Cardiac muscle cell (in vitro differentiated cells and primary cell): ENCODE results near the gene RTL10. TPM values are rescaled to one million over a fixed set of nuclear protein-coding genes. Genes with fewer than 3 reads are reported as not detected.

Experiments
- DNase-seq, 2 donors: peaks; one replicate each; pipeline versions ENCODE4 v3.0.0 to v3.0.0-alpha.2; 2010 to 2017; ENCODE audit warnings: low read depth in 1 of 2, low spot score in 1 of 2
- H3K27ac ChIP-seq: fragments of 200-600 bp; sonication (generic); 2 replicates; pipeline ENCODE4 v1.5.1; 2016
- H3K27me3 ChIP-seq: fragments of 200-600 bp; sonication (generic); 2 replicates; pipeline ENCODE4 v1.6.0; 2016; ENCODE audit warnings: control low read depth
- H3K36me3 ChIP-seq: fragments of 200-600 bp; sonication (generic); 2 replicates; pipeline ENCODE4 v1.5.1; 2016; ENCODE audit warnings: control low read depth
- H3K4me1 ChIP-seq: fragments of 200-600 bp; sonication (generic); 2 replicates; pipeline ENCODE4 v1.8.1; 2017; ENCODE audit warnings: low read depth, mild to moderate bottlenecking, mixed run types
- H3K4me3 ChIP-seq: fragments of 200-600 bp; sonication (generic); 2 replicates; pipeline ENCODE4 v1.5.1; 2016; ENCODE audit warnings: mild to moderate bottlenecking
- H3K9me3 ChIP-seq: fragments of 200-600 bp; sonication (generic); 2 replicates; pipeline ENCODE4 v1.5.1; 2017; ENCODE audit warnings: low read depth, mild to moderate bottlenecking, control low read depth
- polyA plus RNA-seq: library from polyadenylated mRNA; unstranded; fragments of >200 nt; fragmentation: Nextera tagmentation; extraction: Ambion mirVana; gene quantifications from 2 replicates; pipeline ENCODE4 v1.2.1, GENCODE V29; 2016
- total RNA-seq: library from RNA; depleted of rRNA; stranded (reverse); fragments of >200 nt; gene quantifications from 2 replicates; pipeline ENCODE4 v1.2.3, GENCODE V29; 2016
- TF ChIP-seq, protein P1 (sequence below): IDR thresholded peaks from 2 replicates; pipeline ENCODE4 v1.5.1; 2012; ENCODE audit warnings: low read depth, mild to moderate bottlenecking, low read length

The RTL10 gene
- total and polyA plus RNA-seq, 2 experiments from 2014 or later: 11.9 to 20.9 TPM

DNA sequence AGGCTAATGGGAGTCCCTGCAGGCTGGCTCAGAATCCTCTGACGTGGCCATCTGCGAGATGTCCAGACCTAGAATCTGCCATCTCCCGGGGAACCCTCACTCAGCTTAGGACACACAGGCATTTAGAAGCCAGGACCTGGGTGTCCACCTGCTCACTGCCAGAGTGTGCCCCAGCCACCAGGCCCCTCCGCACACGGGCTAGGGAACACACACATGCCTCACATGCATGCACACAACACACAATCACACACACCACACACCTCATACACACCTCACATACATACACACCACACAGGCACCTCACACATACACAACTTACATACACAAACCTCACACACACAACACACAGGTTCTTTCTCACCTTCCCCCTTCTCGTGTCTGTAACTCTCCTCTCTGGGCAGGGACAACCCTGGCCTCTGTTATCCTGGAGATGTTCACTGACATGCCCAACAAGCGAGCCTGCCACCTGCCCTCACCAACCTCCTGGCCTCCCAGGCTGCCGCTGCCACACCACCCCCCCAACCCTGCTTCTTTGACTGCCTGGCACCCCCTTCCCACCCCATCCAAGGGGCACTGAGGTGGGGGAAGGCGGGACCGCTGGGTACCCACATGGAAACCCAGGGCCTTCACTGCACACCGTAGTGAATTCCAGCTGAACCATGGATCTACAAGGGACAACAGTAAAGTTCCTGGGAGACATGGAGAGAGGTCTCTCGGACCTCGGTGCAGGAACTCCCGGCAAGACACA, 38.1 kb downstream of the RTL10 start:
- Histone ChIP-seq H3K4me1 (no peaks in the 10 kb centered on the region), H3K27ac (no peak overlapping the region), H3K36me3 (no peaks in the 10 kb centered on the region), H3K4me3 (no peak overlapping the region), H3K27me3 (no peaks in the 10 kb centered on the region), H3K9me3 (no peaks in the 10 kb centered on the region)
- TF ChIP-seq, protein P1, sequence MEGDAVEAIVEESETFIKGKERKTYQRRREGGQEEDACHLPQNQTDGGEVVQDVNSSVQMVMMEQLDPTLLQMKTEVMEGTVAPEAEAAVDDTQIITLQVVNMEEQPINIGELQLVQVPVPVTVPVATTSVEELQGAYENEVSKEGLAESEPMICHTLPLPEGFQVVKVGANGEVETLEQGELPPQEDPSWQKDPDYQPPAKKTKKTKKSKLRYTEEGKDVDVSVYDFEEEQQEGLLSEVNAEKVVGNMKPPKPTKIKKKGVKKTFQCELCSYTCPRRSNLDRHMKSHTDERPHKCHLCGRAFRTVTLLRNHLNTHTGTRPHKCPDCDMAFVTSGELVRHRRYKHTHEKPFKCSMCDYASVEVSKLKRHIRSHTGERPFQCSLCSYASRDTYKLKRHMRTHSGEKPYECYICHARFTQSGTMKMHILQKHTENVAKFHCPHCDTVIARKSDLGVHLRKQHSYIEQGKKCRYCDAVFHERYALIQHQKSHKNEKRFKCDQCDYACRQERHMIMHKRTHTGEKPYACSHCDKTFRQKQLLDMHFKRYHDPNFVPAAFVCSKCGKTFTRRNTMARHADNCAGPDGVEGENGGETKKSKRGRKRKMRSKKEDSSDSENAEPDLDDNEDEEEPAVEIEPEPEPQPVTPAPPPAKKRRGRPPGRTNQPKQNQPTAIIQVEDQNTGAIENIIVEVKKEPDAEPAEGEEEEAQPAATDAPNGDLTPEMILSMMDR: no peak
- no peak for DNase-seq

DNA sequence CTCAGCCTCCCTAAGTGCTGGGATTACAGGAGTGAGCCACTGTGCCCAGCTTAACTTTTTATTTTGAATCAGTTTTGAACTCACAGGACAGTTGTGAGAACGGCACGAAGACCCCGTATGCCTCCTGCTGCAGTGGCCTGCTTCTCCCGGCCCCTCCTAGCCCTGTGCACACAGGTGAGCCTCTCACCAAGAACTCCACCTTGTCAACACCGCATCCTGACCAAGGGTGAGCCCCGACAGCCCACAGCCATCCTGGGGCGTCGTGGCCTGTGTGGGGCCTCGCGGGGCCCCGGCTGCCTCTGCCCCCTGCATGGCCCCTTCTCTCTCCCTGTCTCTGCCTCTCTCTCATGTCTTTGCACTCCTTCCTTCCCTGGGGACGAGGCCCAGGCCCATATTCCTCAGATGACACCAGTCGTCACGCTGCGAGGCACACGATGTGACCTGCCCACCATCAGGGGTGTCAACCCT, 38.8 kb downstream of the RTL10 start:
- H3K4me3 ChIP-seq: no peak overlapping the region
- H3K27ac ChIP-seq: no peak overlapping the region
- H3K36me3 ChIP-seq: no peaks in the 10 kb centered on the region
- H3K9me3 ChIP-seq: no peaks in the 10 kb centered on the region
- H3K4me1 ChIP-seq: no peaks in the 10 kb centered on the region
- no peaks in the 10 kb centered on the region for H3K27me3 ChIP-seq
- DNase-seq: no peak
- TF ChIP-seq, protein P1: no peak

DNA sequence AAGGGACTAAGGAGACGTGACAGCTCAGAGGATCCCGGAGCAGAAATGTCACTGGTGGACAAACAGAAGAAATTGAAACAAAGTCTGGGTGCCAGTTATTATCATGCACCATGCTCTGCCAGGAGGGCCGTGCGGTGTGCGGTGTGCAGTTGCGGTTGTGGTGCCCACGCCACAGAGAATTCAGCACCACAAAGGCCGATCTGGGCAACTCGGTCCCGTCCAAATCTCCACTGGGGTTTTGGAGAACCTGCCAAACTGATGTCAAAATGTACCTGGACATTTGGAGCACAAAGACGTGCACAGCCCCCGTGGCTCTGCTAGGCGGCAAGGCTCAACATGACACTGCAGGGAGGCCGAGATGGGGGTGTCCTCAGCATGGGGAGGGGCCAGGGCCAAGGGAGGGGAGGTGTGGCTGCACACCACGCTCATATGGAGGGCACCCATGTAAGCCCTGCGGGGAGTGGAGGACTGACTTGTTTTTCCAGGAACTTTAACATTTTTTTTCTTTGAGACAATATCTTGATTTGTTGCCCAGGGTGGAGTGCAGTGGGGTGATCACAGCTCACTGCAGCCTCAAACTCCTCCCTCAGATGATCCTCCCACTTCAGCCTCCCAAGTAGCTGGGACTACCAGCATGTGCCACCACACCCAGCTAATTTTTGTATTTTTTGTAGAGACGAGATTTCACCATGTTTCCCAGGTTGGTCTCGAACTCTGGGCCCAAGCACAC, 39.4 kb downstream of the RTL10 start:
- H3K36me3 ChIP-seq: no peaks in the 10 kb centered on the region
- H3K4me1 ChIP-seq: no peaks in the 10 kb centered on the region
- no peak overlapping the region for H3K4me3 ChIP-seq
- H3K27me3 ChIP-seq: no peaks in the 10 kb centered on the region
- TF ChIP-seq, protein P1: no peak
- H3K9me3 ChIP-seq: no peaks in the 10 kb centered on the region
- H3K27ac ChIP-seq: no peak overlapping the region
- no peak for DNase-seq

DNA sequence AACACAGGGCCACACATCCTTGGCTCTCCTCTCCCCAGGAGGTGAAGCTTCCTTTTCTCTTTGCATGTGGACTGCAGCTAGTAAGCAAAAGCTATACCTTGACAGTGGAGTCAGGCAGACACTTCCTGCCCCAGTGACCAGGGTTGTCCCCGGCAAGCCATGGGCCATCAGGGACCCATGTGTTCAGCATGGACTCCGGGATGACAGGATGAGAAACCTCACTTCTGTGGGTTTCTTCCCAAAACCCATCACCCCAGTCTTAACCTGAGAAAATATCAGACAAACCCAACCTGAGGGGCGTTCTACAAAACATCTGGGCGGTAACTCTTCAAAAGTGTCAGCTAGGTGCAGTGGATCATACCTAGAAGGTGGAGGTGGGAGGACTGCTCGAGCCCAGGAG, 40.2 kb downstream of the RTL10 start:
- H3K4me1 ChIP-seq: no peaks in the 10 kb centered on the region
- TF ChIP-seq, protein P1: no peak
- H3K4me3 ChIP-seq: no peak overlapping the region
- no peaks in the 10 kb centered on the region for H3K9me3 ChIP-seq
- DNase-seq: no peak
- no peaks in the 10 kb centered on the region for H3K27me3 ChIP-seq
- no peaks in the 10 kb centered on the region for H3K36me3 ChIP-seq
- H3K27ac ChIP-seq: no peak overlapping the region

DNA sequence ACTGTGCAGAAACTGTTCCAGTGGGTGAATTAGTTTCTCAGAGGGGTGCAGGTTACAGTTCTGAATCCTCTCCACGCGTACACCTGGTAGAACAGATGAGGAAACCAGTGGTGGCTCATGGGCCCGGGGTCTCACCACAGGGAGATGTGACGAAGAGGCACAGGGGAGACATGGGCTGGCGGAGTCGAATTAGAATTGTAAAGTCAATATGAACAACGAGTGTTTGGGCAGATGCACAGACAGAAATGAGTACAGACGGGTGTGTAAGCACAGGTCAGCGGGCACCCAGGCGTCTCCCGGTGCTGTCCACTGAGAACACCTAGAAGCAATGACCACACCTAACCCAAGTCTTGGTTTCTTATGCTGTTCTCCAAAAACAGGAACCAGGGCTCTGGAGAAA, 41.8 kb downstream of the RTL10 start:
- Histone ChIP-seq H3K4me1 (no peaks in the 10 kb centered on the region), H3K4me3 (no peak overlapping the region), H3K9me3 (no peaks in the 10 kb centered on the region), H3K36me3 (no peaks in the 10 kb centered on the region), H3K27me3 (no peaks in the 10 kb centered on the region), H3K27ac (no peak overlapping the region)
- TF ChIP-seq, protein P1: no peak
- no peak for DNase-seq
